GM23338 (cell line): ENCODE measurements around the gene ZMYND19. TPM values are rescaled to one million over a fixed set of nuclear protein-coding genes. Genes with fewer than 3 reads are reported as not detected.

Experiments used
- ATAC-seq: fragments of 200-7000 bp; cut with Tn5 transposase; 3 replicates; pipeline ENCODE4 v1.9.1; 2020
- DNase-seq: peaks from one replicate; pipeline ENCODE4 v3.0.0-alpha.2; 2015; ENCODE audit warnings: low spot score
- H2AFZ ChIP-seq: fragments of 200-600 bp; sonication (generic); 2 replicates; pipeline ENCODE4 v1.8.0; 2016; ENCODE audit warnings: antibody characterized with exemption, mild to moderate bottlenecking, moderate library complexity
- H3F3A ChIP-seq: fragments of 200-600 bp; sonication (generic); replicated peaks from 2 replicates; pipeline ENCODE4 v1.8.0; 2017; ENCODE audit warnings: antibody characterized with exemption, mixed run types, low read depth
- H3K27ac ChIP-seq: fragments of 200-600 bp; sonication (generic); 2 replicates; pipeline ENCODE4 v1.6.1; 2016; ENCODE audit warnings: low read depth
- H3K27me3 ChIP-seq: fragments of 200-600 bp; sonication (generic); 2 replicates; pipeline ENCODE4 v1.8.0; 2016; ENCODE audit warnings: mild to moderate bottlenecking, mixed run types, moderate library complexity; ENCODE audit not compliant: insufficient read depth
- H3K36me3 ChIP-seq: fragments of 200-600 bp; sonication (generic); 2 replicates; pipeline ENCODE4 v1.8.0; 2016; ENCODE audit warnings: mild to moderate bottlenecking; ENCODE audit not compliant: insufficient read depth
- H3K4me1 ChIP-seq: fragments of 200-600 bp; sonication (generic); 2 replicates; pipeline ENCODE4 v1.8.0; 2016; ENCODE audit warnings: mild to moderate bottlenecking, moderate library complexity; ENCODE audit not compliant: insufficient read depth
- H3K4me2 ChIP-seq: fragments of 200-600 bp; sonication (generic); 2 replicates; pipeline ENCODE4 v1.7.1; 2017; ENCODE audit warnings: mixed run types
- H3K4me3 ChIP-seq: fragments of 200-600 bp; sonication (generic); 2 replicates; pipeline ENCODE4 v1.6.1; 2016; ENCODE audit warnings: mixed run types
- H3K79me2 ChIP-seq: fragments of 200-600 bp; sonication (generic); replicated peaks from 2 replicates; pipeline ENCODE4 v1.8.0; 2017; ENCODE audit warnings: mild to moderate bottlenecking; ENCODE audit not compliant: insufficient read depth
- H3K9me2 ChIP-seq: fragments of 200-600 bp; sonication (generic); 2 replicates; pipeline ENCODE4 v1.8.0; 2017; ENCODE audit not compliant: insufficient read depth
- H4K20me1 ChIP-seq: fragments of 200-600 bp; sonication (generic); replicated peaks from 2 replicates; pipeline ENCODE4 v1.8.0; 2017; ENCODE audit warnings: mild to moderate bottlenecking; ENCODE audit not compliant: insufficient read depth
- H3K27ac Mint-ChIP-seq: 2 replicates; pipeline ENCODE4 v1.8.0; 2020; ENCODE audit warnings: inconsistent platforms, mild to moderate bottlenecking, moderate library complexity, mixed read lengths
- H3K27me3 Mint-ChIP-seq: 3 replicates; pipeline ENCODE4 v1.8.0; 2022; ENCODE audit warnings: low read depth, mild to moderate bottlenecking, moderate library complexity, mixed read lengths, inconsistent platforms; ENCODE audit not compliant: insufficient read depth, poor library complexity
- H3K36me3 Mint-ChIP-seq: 3 replicates; pipeline ENCODE4 v1.8.0; 2021; ENCODE audit warnings: low read depth, mild to moderate bottlenecking, inconsistent platforms, moderate library complexity, mixed read lengths
- H3K4me1 Mint-ChIP-seq: 3 replicates; pipeline ENCODE4 v1.8.0; 2020; ENCODE audit warnings: mild to moderate bottlenecking, inconsistent platforms, mixed read lengths
- H3K4me3 Mint-ChIP-seq: 3 replicates; pipeline ENCODE4 v1.8.0; 2021; ENCODE audit warnings: moderate library complexity, mild to moderate bottlenecking, inconsistent platforms, mixed read lengths
- H3K9me3 Mint-ChIP-seq: 3 replicates; pipeline ENCODE4 v1.8.0; 2020; ENCODE audit warnings: moderate library complexity, mild to moderate bottlenecking, inconsistent platforms, mixed read lengths
- CREB1 ChIP-seq: fragments of 250-450 bp; sonication (Bioruptor Pico); IDR thresholded peaks from 2 replicates; pipeline ENCODE4 v1.5.0; 2020; ENCODE audit warnings: low read depth, mild to moderate bottlenecking, moderate library complexity
- CTCF ChIP-seq, 2 experiments: fragments of 200-600 bp in 1 of 2; sonication (generic) in 1 of 2; conservative IDR thresholded peaks; 2 replicates each; pipeline versions ENCODE4 v1.5.1 to v1.6.1; 2016 to 2017; ENCODE audit warnings: antibody characterized with exemption in 2 of 2, low read depth in 2 of 2, mild to moderate bottlenecking in 2 of 2, moderate library complexity in 1 of 2
- ETS1 ChIP-seq: IDR thresholded peaks from 2 replicates; pipeline ENCODE4 v1.6.1; 2016; ENCODE audit warnings: antibody characterized with exemption
- EZH2 ChIP-seq: fragments of 200-600 bp; sonication (generic); IDR thresholded peaks from one replicate; pipeline ENCODE4 v1.8.0; 2017; ENCODE audit warnings: antibody characterized with exemption, mild to moderate bottlenecking, low read depth; ENCODE audit not compliant: unreplicated experiment
- EZH2phosphoT487 ChIP-seq: fragments of 200-600 bp; sonication (generic); IDR thresholded peaks from one replicate; pipeline ENCODE4 v1.8.1; 2018; ENCODE audit warnings: antibody characterized with exemption; ENCODE audit not compliant: unreplicated experiment
- JUNB ChIP-seq: IDR thresholded peaks from one replicate; pipeline ENCODE4 v1.6.1; 2016; ENCODE audit warnings: antibody characterized with exemption; ENCODE audit not compliant: unreplicated experiment
- NANOG ChIP-seq: IDR thresholded peaks from 2 replicates; pipeline ENCODE4 v1.6.1; 2016; ENCODE audit warnings: antibody characterized with exemption, borderline replicate concordance
- POLR2AphosphoS5 ChIP-seq: IDR thresholded peaks from 2 replicates; pipeline ENCODE4 v1.6.1; 2016; ENCODE audit warnings: antibody characterized with exemption, low read depth
- REST ChIP-seq: IDR thresholded peaks from one replicate; pipeline ENCODE4 v1.6.1; 2018; ENCODE audit warnings: antibody characterized with exemption; ENCODE audit not compliant: unreplicated experiment
- STAT1 ChIP-seq: IDR thresholded peaks from one replicate; pipeline ENCODE4 v1.6.1; 2016; ENCODE audit warnings: antibody characterized with exemption; ENCODE audit not compliant: unreplicated experiment
- ZNF114 ChIP-seq: fragments of 250-450 bp; sonication (Bioruptor Pico); IDR thresholded peaks from 2 replicates; pipeline ENCODE4 v1.5.0; 2020; ENCODE audit warnings: mild to moderate bottlenecking, moderate library complexity
- ZNF331 ChIP-seq: fragments of 250-450 bp; sonication (Bioruptor Pico); IDR thresholded peaks from 2 replicates; pipeline ENCODE4 v1.5.0; 2020; ENCODE audit warnings: low read depth, mild to moderate bottlenecking, moderate library complexity
- polyA plus RNA-seq: library from polyadenylated mRNA; unstranded; fragments of >200 nt; fragmentation: Nextera tagmentation; extraction: Ambion mirVana; gene quantifications from 2 replicates; pipeline ENCODE4 v1.2.1, GENCODE V29; 2016
- total RNA-seq: library from RNA; depleted of rRNA; stranded (reverse); fragments of >200 nt; shearing (Covaris generic); gene quantifications from 2 replicates; pipeline ENCODE4 v1.2.3, GENCODE V29; 2014
- TF ChIP-seq, protein P1 (sequence below): fragments of 250-450 bp; sonication (Bioruptor Pico); IDR thresholded peaks from 2 replicates; pipeline ENCODE4 v1.5.0; 2020; ENCODE audit warnings: mild to moderate bottlenecking, moderate library complexity

Gene ZMYND19
- total and polyA plus RNA-seq, 2 experiments from 2014 or later, result 25.8 to 58.5 TPM

DNA sequence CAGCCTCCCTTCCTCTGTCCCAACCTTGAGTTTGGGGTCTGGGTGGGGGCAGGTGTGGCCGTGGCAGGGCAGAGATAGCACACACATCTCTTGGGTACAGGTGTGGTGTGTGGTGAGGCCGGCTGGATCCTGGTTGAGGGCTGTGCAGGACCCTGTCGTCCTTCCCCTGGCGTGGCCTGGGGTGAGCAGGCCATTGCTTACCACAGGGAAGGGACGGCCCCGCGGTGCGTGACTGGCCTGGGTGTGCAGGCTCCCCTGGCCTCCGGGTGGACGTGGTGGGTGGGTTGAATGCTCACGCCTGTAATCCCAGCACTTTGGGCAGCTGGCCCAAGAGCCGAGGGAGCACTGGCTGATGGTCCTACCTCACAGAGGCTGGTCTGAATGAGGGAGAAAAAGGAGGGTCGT, 16.4 kb upstream of the ZMYND19 start:
- H2AFZ ChIP-seq, result no peak overlapping the region
- peak overlapping the region; percentile 74 for H3K4me3 Mint-ChIP-seq
- H4K20me1 ChIP-seq, result peaks cover 5% of the 10 kb centered on the region; the same call in 1 of the 2 replicates
- DNase-seq, result no peak
- peak overlapping the region; percentile 69 for H3K4me3 ChIP-seq
- H3F3A ChIP-seq, result 0 out of 2 replicates have a peak, but pooled peaks cover 11% of the 10 kb centered on the region
- no peak overlapping the region for H3K27ac ChIP-seq
- peaks cover 24% of the 10 kb centered on the region for H3K27me3 Mint-ChIP-seq
- peaks cover 7% of the 10 kb centered on the region; the same call in 1 of the 2 replicates for H3K79me2 ChIP-seq
- no peaks in the 10 kb centered on the region; the same call in 2 of the 3 replicates for H3K36me3 Mint-ChIP-seq
- ATAC-seq, result no peak
- no peaks in the 10 kb centered on the region for H3K9me2 ChIP-seq
- H3K4me1 Mint-ChIP-seq, result peaks cover 24% of the 10 kb centered on the region
- peaks cover 6% of the 10 kb centered on the region for H3K27me3 ChIP-seq
- peaks cover 6% of the 10 kb centered on the region; the same call in 1 of the 2 replicates for H3K4me1 ChIP-seq
- no peaks in the 10 kb centered on the region for H3K9me3 Mint-ChIP-seq
- peak overlapping the region; percentile 84 for H3K4me2 ChIP-seq
- no peaks in the 10 kb centered on the region for H3K36me3 ChIP-seq
- TF ChIP-seq EZH2 (no peak), ETS1 (no peak), STAT1 (no peak), EZH2phosphoT487 (no peak), CREB1 (CRISPR knock-in tag) (no peak), CTCF (conservative IDR thresholded peaks at IDR 0.05; ENCODE audit: low read depth in 2 of 2) (no peak), REST (no peak), ZNF331 (CRISPR knock-in tag) (no peak), POLR2AphosphoS5 (no peak), JUNB (no peak), NANOG (no peak), ZNF114 (CRISPR knock-in tag) (no peak)
- TF ChIP-seq, protein P1, sequence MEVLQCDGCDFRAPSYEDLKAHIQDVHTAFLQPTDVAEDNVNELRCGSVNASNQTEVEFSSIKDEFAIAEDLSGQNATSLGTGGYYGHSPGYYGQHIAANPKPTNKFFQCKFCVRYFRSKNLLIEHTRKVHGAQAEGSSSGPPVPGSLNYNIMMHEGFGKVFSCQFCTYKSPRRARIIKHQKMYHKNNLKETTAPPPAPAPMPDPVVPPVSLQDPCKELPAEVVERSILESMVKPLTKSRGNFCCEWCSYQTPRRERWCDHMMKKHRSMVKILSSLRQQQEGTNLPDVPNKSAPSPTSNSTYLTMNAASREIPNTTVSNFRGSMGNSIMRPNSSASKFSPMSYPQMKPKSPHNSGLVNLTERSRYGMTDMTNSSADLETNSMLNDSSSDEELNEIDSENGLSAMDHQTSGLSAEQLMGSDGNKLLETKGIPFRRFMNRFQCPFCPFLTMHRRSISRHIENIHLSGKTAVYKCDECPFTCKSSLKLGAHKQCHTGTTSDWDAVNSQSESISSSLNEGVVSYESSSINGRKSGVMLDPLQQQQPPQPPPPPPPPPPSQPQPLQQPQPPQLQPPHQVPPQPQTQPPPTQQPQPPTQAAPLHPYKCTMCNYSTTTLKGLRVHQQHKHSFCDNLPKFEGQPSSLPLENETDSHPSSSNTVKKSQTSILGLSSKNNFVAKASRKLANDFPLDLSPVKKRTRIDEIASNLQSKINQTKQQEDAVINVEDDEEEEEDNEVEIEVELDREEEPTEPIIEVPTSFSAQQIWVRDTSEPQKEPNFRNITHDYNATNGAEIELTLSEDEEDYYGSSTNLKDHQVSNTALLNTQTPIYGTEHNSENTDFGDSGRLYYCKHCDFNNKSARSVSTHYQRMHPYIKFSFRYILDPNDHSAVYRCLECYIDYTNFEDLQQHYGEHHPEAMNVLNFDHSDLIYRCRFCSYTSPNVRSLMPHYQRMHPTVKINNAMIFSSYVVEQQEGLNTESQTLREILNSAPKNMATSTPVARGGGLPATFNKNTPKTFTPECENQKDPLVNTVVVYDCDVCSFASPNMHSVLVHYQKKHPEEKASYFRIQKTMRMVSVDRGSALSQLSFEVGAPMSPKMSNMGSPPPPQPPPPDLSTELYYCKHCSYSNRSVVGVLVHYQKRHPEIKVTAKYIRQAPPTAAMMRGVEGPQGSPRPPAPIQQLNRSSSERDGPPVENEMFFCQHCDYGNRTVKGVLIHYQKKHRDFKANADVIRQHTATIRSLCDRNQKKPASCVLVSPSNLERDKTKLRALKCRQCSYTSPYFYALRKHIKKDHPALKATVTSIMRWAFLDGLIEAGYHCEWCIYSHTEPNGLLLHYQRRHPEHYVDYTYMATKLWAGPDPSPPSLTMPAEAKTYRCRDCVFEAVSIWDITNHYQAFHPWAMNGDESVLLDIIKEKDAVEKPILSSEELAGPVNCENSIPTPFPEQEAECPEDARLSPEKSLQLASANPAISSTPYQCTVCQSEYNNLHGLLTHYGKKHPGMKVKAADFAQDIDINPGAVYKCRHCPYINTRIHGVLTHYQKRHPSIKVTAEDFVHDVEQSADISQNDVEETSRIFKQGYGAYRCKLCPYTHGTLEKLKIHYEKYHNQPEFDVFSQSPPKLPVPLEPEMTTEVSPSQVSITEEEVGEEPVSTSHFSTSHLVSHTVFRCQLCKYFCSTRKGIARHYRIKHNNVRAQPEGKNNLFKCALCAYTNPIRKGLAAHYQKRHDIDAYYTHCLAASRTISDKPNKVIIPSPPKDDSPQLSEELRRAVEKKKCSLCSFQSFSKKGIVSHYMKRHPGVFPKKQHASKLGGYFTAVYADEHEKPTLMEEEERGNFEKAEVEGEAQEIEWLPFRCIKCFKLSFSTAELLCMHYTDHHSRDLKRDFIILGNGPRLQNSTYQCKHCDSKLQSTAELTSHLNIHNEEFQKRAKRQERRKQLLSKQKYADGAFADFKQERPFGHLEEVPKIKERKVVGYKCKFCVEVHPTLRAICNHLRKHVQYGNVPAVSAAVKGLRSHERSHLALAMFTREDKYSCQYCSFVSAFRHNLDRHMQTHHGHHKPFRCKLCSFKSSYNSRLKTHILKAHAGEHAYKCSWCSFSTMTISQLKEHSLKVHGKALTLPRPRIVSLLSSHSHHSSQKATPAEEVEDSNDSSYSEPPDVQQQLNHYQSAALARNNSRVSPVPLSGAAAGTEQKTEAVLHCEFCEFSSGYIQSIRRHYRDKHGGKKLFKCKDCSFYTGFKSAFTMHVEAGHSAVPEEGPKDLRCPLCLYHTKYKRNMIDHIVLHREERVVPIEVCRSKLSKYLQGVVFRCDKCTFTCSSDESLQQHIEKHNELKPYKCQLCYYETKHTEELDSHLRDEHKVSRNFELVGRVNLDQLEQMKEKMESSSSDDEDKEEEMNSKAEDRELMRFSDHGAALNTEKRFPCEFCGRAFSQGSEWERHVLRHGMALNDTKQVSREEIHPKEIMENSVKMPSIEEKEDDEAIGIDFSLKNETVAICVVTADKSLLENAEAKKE (CRISPR knock-in tag), result no peak
- H3K27ac Mint-ChIP-seq, result no peak overlapping the region
